ENCODE measurements around the gene CDH2. TPM values are rescaled to one million over a fixed set of nuclear protein-coding genes. Genes with fewer than 3 reads are reported as not detected.

The CDH2 gene
- total RNA-seq, 1 donor, result 75.6 TPM

DNA sequence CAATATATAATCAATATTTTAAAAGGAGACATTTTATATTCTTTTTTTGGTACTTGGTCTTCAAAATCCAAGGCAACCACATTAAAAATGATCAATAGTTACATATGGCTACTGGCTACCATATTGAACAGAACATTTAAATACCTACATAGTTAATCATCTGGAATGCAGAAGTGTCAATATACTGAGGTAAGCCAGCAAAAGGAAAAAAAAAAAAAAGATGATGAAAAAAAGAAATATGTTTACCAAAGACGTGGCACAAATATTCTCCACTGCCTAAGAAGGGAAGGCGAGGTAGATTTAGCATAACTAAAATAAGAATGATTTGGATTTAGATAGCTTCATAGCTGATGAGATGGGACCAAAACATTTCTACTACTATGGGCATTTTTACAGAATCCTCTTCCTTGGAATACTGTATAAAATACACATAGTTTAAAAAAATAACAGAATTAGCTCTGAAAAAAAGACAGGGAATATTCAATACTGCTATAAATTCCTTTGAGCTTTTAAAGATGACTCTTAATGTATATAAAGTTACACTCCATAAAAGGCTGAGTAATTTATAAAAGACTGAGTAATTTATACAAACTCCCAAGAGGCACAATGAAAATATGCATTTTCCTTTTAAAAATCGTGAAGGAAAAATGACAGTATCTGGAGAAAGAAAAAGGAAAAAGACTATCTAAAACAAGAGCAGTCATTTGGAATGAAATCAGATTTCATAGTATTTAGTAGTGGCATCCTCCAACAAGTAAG, 63.5 kb downstream of the CDH2 start:
- Histone ChIP-seq H3K9me3 (ENCODE audit: low read depth, low read length) (no peaks in the 10 kb centered on the region), H2AFZ (ENCODE audit: low read length) (no peak overlapping the region), H3K4me2 (ENCODE audit: insufficient read depth, low read length) (peak overlapping the region; percentile 81), H3K4me3 (ENCODE audit: insufficient read depth, low read length) (no peak overlapping the region), H3K4me1 (ENCODE audit: insufficient read depth, low read length) (peaks cover 83% of the 10 kb centered on the region), H3K27me3 (ENCODE audit: insufficient read depth, low read length) (no peaks in the 10 kb centered on the region), H3K36me3 (ENCODE audit: insufficient read depth, low read length) (peaks cover 4% of the 10 kb centered on the region), H4K20me1 (ENCODE audit: insufficient read depth, low read length) (no peaks in the 10 kb centered on the region), H3K27ac (ENCODE audit: low read depth, low read length) (peak overlapping the region; percentile 99), H3K79me2 (ENCODE audit: insufficient read depth, low read length) (peaks cover 60% of the 10 kb centered on the region)
- TF ChIP-seq, protein P1, sequence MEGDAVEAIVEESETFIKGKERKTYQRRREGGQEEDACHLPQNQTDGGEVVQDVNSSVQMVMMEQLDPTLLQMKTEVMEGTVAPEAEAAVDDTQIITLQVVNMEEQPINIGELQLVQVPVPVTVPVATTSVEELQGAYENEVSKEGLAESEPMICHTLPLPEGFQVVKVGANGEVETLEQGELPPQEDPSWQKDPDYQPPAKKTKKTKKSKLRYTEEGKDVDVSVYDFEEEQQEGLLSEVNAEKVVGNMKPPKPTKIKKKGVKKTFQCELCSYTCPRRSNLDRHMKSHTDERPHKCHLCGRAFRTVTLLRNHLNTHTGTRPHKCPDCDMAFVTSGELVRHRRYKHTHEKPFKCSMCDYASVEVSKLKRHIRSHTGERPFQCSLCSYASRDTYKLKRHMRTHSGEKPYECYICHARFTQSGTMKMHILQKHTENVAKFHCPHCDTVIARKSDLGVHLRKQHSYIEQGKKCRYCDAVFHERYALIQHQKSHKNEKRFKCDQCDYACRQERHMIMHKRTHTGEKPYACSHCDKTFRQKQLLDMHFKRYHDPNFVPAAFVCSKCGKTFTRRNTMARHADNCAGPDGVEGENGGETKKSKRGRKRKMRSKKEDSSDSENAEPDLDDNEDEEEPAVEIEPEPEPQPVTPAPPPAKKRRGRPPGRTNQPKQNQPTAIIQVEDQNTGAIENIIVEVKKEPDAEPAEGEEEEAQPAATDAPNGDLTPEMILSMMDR (IDR thresholded peaks at IDR 0.05; ENCODE audit: extremely low read depth, low read depth, low read length), result no peak
- no peak for DNase-seq (ENCODE audit: insufficient read length, low spot score, missing footprints)

DNA sequence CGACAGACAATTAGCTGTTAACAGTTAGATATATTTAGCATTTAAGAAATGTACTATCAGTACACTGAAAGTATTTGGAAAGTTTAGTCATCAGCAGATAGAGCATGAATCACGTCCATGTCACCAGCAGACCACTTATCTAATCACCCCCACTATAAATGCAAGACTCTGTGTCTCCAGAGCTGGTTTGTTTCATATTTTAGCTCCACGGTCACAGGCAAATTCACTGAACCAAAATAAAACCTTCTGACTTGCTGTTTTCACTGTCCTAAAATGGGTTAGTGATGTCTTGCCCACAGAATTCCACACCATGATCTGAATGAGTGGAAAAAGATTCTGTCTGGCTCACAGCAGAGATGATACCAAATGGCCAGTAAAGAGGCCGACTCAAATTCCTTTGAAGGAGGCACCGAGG, 64.9 kb downstream of the CDH2 start:
- Histone ChIP-seq H3K27me3 (ENCODE audit: insufficient read depth, low read length) (no peaks in the 10 kb centered on the region), H2AFZ (ENCODE audit: low read length) (no peak overlapping the region), H3K79me2 (ENCODE audit: insufficient read depth, low read length) (peaks cover 60% of the 10 kb centered on the region), H3K9me3 (ENCODE audit: low read depth, low read length) (no peaks in the 10 kb centered on the region), H3K4me3 (ENCODE audit: insufficient read depth, low read length) (peak overlapping the region; percentile 2), H3K36me3 (ENCODE audit: insufficient read depth, low read length) (peaks cover 4% of the 10 kb centered on the region), H3K4me2 (ENCODE audit: insufficient read depth, low read length) (peak overlapping the region; percentile 53), H4K20me1 (ENCODE audit: insufficient read depth, low read length) (no peaks in the 10 kb centered on the region), H3K27ac (ENCODE audit: low read depth, low read length) (peak overlapping the region; percentile 99), H3K4me1 (ENCODE audit: insufficient read depth, low read length) (peaks cover 83% of the 10 kb centered on the region)
- DNase-seq (ENCODE audit: insufficient read length, low spot score, missing footprints), result no peak
- TF ChIP-seq, protein P1 (IDR thresholded peaks at IDR 0.05; ENCODE audit: extremely low read depth, low read depth, low read length), result no peak

DNA sequence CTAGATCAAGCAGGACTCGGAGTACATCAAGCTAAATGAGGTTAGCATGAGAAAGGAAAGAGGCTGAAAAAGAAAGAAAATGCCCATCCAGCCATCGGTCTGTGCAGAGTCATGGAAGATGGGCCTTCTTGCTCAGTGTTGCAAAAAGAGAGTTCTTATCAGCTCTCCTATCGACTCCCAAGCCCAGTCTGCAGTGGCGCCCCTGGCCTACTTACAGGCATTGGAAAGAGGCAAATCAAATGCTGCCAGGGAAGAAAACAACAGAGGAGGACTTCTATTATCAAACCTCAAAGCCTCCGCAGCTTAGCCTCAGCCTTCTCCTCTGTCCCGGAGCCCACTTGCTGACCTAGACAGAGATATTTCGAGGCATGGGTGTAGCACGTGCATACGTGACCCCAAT, 66.0 kb downstream of the CDH2 start:
- peaks cover 57% of the 10 kb centered on the region for H3K79me2 ChIP-seq (ENCODE audit: insufficient read depth, low read length)

More for the DNA sequence above, 66.0 kb downstream of the CDH2 start:
- Histone ChIP-seq H3K27me3 (ENCODE audit: insufficient read depth, low read length) (no peaks in the 10 kb centered on the region), H3K4me3 (ENCODE audit: insufficient read depth, low read length) (no peak overlapping the region), H3K4me1 (ENCODE audit: insufficient read depth, low read length) (peaks cover 72% of the 10 kb centered on the region), H3K36me3 (ENCODE audit: insufficient read depth, low read length) (peaks cover 4% of the 10 kb centered on the region), H2AFZ (ENCODE audit: low read length) (no peak overlapping the region), H3K27ac (ENCODE audit: low read depth, low read length) (peak overlapping the region; percentile 99), H4K20me1 (ENCODE audit: insufficient read depth, low read length) (no peaks in the 10 kb centered on the region), H3K4me2 (ENCODE audit: insufficient read depth, low read length) (no peak overlapping the region), H3K9me3 (ENCODE audit: low read depth, low read length) (no peaks in the 10 kb centered on the region)
- TF ChIP-seq, protein P1 (IDR thresholded peaks at IDR 0.05; ENCODE audit: extremely low read depth, low read depth, low read length), result no peak
- DNase-seq (ENCODE audit: insufficient read length, low spot score, missing footprints), result no peak
